Epithelial cell of esophagus (primary cell): ENCODE data around the gene PLEKHA3.

Experiments used
- DNase-seq: peaks from one replicate; pipeline ENCODE4 v3.0.0; 2010; ENCODE audit warnings: low read depth
- H3K4me3 ChIP-seq: 2 replicates; pipeline ENCODE4 v1.5.1; 2011; ENCODE audit warnings: mild to moderate bottlenecking, low read length, control low read depth
- CTCF ChIP-seq: IDR thresholded peaks from 2 replicates; pipeline ENCODE4 v1.5.1; 2011; ENCODE audit warnings: low read depth, mild to moderate bottlenecking, low read length, control low read depth, inconsistent platforms; ENCODE audit not compliant: insufficient read depth; ENCODE audit errors: missing control alignments

Gene PLEKHA3

GRCh38 chr2:178480227-178481181 lies at the start of gene PLEKHA3:
Gene PLEKHA3 (plus strand): TSS chr2:178480457. CDS start chr2:178480870, 413 bp downstream.
- peak within 1 kb of the TSS; percentile 98 for H3K4me3 ChIP-seq
- TF ChIP-seq CTCF: no peak
- peak; percentile 91 for DNase-seq

GRCh38 chr2:178436662-178437061 lies 43.6 kb upstream of the PLEKHA3 start:
- no peak for DNase-seq
- no peak overlapping the region for H3K4me3 ChIP-seq
- no peak for TF ChIP-seq CTCF

GRCh38 chr2:178441426-178441825 lies 38.8 kb upstream of the PLEKHA3 start:
- TF ChIP-seq CTCF: no peak
- DNase-seq: no peak
- no peak overlapping the region for H3K4me3 ChIP-seq

- peak overlapping the region; percentile 73 for H3K4me3 ChIP-seq
- DNase-seq: no peak
- TF ChIP-seq CTCF: no peak
These were observed 31.1 kb upstream of the PLEKHA3 start for GRCh38 chr2:178448968-178449661.

GRCh38 chr2:178449700-178450523 lies 30.3 kb upstream of the PLEKHA3 start:
- no peak for TF ChIP-seq CTCF
- H3K4me3 ChIP-seq: peak overlapping the region; percentile 73
- peak; percentile 17 for DNase-seq

GRCh38 chr2:178450524-178450773 lies 29.8 kb upstream of the PLEKHA3 start:
- H3K4me3 ChIP-seq: peak overlapping the region; percentile 73
- TF ChIP-seq CTCF: no peak
- peak; percentile 71 for DNase-seq
